ENCODE measurements around the gene PAQR4. TPM values are rescaled to one million over a fixed set of nuclear protein-coding genes. Genes with fewer than 3 reads are reported as not detected.
"Not testable (repeated sequence)": the region's sequence is repeated elsewhere in the genome, so short reads cannot be mapped to it uniquely, and the experiment has no call there.

Gene PAQR4
- total and polyA plus RNA-seq, 2 experiments from 2014 or later: 4.5 to 8.3 TPM

- Histone ChIP-seq H3K4me1 (ENCODE audit: insufficient read depth) (no peaks in the 10 kb centered on the region), H2AFZ (no peak overlapping the region), H3K36me3 (replicated peaks; ENCODE audit: insufficient read depth, low read depth) (no peaks in the 10 kb centered on the region), H3K27me3 (no peaks in the 10 kb centered on the region), H3K4me2 (peak overlapping the region; percentile 74), H3K9me2 (replicated peaks; ENCODE audit: insufficient read depth) (no peaks in the 10 kb centered on the region), H3K27ac (no peak overlapping the region), H4K20me1 (ENCODE audit: insufficient read depth, poor library complexity, severe bottlenecking) (no peaks in the 10 kb centered on the region), H3K4me3 (no peak overlapping the region), H3K9me3 (ENCODE audit: low read depth) (no peaks in the 10 kb centered on the region), H3K79me2 (no peaks in the 10 kb centered on the region)
- 16% methylated on average over 19 of the region's 19 CpGs for WGBS (ENCODE audit: low lambda C conversion rate, missing lambda C conversion rate)
- DNase-seq (ENCODE audit: low spot score): peak; percentile 92
- TF ChIP-seq CTCF (IDR thresholded peaks at IDR 0.05; ENCODE audit: poor library complexity) (peak; percentile 93), EZH2 (IDR thresholded peaks at IDR 0.05; ENCODE audit: borderline replicate concordance) (no peak)
Measured at GRCh38 chr16:2927010-2927646, 42.0 kb upstream of the PAQR4 start.

- not testable (repeated sequence) for H2AFZ ChIP-seq; H4K20me1 ChIP-seq (ENCODE audit: insufficient read depth, poor library complexity, severe bottlenecking); H3K27ac ChIP-seq; H3K79me2 ChIP-seq; H3K4me1 ChIP-seq (ENCODE audit: insufficient read depth); H3K9me3 ChIP-seq (ENCODE audit: low read depth); H3K9me2 ChIP-seq (replicated peaks; ENCODE audit: insufficient read depth); H3K4me3 ChIP-seq; H3K4me2 ChIP-seq; H3K27me3 ChIP-seq; DNase-seq (ENCODE audit: low spot score); H3K36me3 ChIP-seq (replicated peaks; ENCODE audit: insufficient read depth, low read depth)
- WGBS (ENCODE audit: low lambda C conversion rate, missing lambda C conversion rate): 76% methylated on average over 4 of the region's 4 CpGs
Measured at GRCh38 chr16:2928151-2928550, 41.0 kb upstream of the PAQR4 start.

- Histone ChIP-seq H3K27ac (no peak overlapping the region), H2AFZ (no peak overlapping the region), H3K4me1 (ENCODE audit: insufficient read depth) (no peaks in the 10 kb centered on the region), H3K27me3 (no peaks in the 10 kb centered on the region), H3K4me3 (no peak overlapping the region), H3K36me3 (replicated peaks; ENCODE audit: insufficient read depth, low read depth) (no peaks in the 10 kb centered on the region), H4K20me1 (ENCODE audit: insufficient read depth, poor library complexity, severe bottlenecking) (no peaks in the 10 kb centered on the region), H3K9me2 (replicated peaks; ENCODE audit: insufficient read depth) (no peaks in the 10 kb centered on the region), H3K9me3 (ENCODE audit: low read depth) (no peaks in the 10 kb centered on the region), H3K4me2 (no peak overlapping the region), H3K79me2 (no peaks in the 10 kb centered on the region)
- no peak for TF ChIP-seq CTCF (IDR thresholded peaks at IDR 0.05; ENCODE audit: poor library complexity)
- no peak for TF ChIP-seq EZH2phosphoT487 (IDR thresholded peaks at IDR 0.05; ENCODE audit: low read depth, severe bottlenecking, unreplicated experiment)
- TF ChIP-seq EZH2 (IDR thresholded peaks at IDR 0.05; ENCODE audit: borderline replicate concordance): no peak
- WGBS (ENCODE audit: low lambda C conversion rate, missing lambda C conversion rate): 91% methylated on average over 11 of the region's 11 CpGs
- no peak for DNase-seq (ENCODE audit: low spot score)
Measured at GRCh38 chr16:2928796-2929195, 40.4 kb upstream of the PAQR4 start.

GRCh38 chr16:2929693-2930092 is 39.5 kb upstream of the PAQR4 start:
- Histone ChIP-seq H3K9me3 (ENCODE audit: low read depth) (no peaks in the 10 kb centered on the region), H2AFZ (no peak overlapping the region), H3K4me3 (no peak overlapping the region), H4K20me1 (ENCODE audit: insufficient read depth, poor library complexity, severe bottlenecking) (no peaks in the 10 kb centered on the region), H3K4me1 (ENCODE audit: insufficient read depth) (no peaks in the 10 kb centered on the region), H3K9me2 (replicated peaks; ENCODE audit: insufficient read depth) (no peaks in the 10 kb centered on the region), H3K36me3 (replicated peaks; ENCODE audit: insufficient read depth, low read depth) (no peaks in the 10 kb centered on the region), H3K27ac (no peak overlapping the region), H3K79me2 (no peaks in the 10 kb centered on the region), H3K27me3 (no peaks in the 10 kb centered on the region), H3K4me2 (no peak overlapping the region)
- no peak for TF ChIP-seq CTCF (IDR thresholded peaks at IDR 0.05; ENCODE audit: poor library complexity)
- TF ChIP-seq EZH2phosphoT487 (IDR thresholded peaks at IDR 0.05; ENCODE audit: low read depth, severe bottlenecking, unreplicated experiment): no peak
- no peak for TF ChIP-seq EZH2 (IDR thresholded peaks at IDR 0.05; ENCODE audit: borderline replicate concordance)
- DNase-seq (ENCODE audit: low spot score): no peak
- WGBS (ENCODE audit: low lambda C conversion rate, missing lambda C conversion rate): 94% methylated on average over 14 of the region's 14 CpGs
